CD4-positive, alpha-beta T cell treated with Interleukin-10 for 1 hour (primary cell): Measurements from ENCODE around the gene UROS.

Source experiments
- DNase-seq: peaks from one replicate; pipeline ENCODE4 v3.0.0-alpha.2; 2020

The UROS gene

GRCh38 chr10:125761961-125762360 lies 61.1 kb downstream of the UROS start:
- DNase-seq: no peak

- no peak for DNase-seq
Observed at GRCh38 chr10:125757742-125758141, 65.3 kb downstream of the UROS start.

GRCh38 chr10:125756853-125757487 lies 66.1 kb downstream of the UROS start:
- no peak for DNase-seq

GRCh38 chr10:125756196-125756595 lies 66.9 kb downstream of the UROS start:
- DNase-seq: no peak

GRCh38 chr10:125747417-125747816 lies 75.6 kb downstream of the UROS start:
- no peak for DNase-seq

GRCh38 chr10:125744909-125745308 lies 78.1 kb downstream of the UROS start:
- no peak for DNase-seq

- DNase-seq: no peak
Observed at GRCh38 chr10:125742465-125742864, 80.6 kb downstream of the UROS start.

- DNase-seq: no peak
Observed at GRCh38 chr10:125739994-125740679, 82.9 kb downstream of the UROS start.
